ENCODE results near the gene MED14. TPM values are rescaled to one million over a fixed set of nuclear protein-coding genes. Genes with fewer than 3 reads are reported as not detected.

The MED14 gene
- total RNA-seq, 1 experiment from 2014 or later = 136 TPM

- no peak overlapping the region for H3K4ac ChIP-seq (ENCODE audit: low read depth, low read length)
- no peaks in the 10 kb centered on the region for H3K9me3 ChIP-seq (ENCODE audit: control insufficient read depth, low read depth, low read length)
- no peak overlapping the region for H2AFZ ChIP-seq (ENCODE audit: low read length)
- DNase-seq = no peak
- H3K79me1 ChIP-seq (ENCODE audit: insufficient read depth, low read depth, low read length, poor library complexity, severe bottlenecking) = no peaks in the 10 kb centered on the region
- no peak overlapping the region for H3K56ac ChIP-seq (ENCODE audit: insufficient read length, low read depth, low read length)
- H3K9ac ChIP-seq (ENCODE audit: extremely low read depth, insufficient read length, low read length) = no peak overlapping the region
- H4K5ac ChIP-seq (ENCODE audit: insufficient read length, low read depth, low read length) = no peak overlapping the region
- no peak overlapping the region for H4K8ac ChIP-seq (replicated peaks; ENCODE audit: insufficient read length, low read depth, low read length)
- H2BK15ac ChIP-seq (ENCODE audit: low read depth, low read length) = no peak overlapping the region
- Mint-ChIP-seq H3K36me3 (ENCODE audit: insufficient read depth in 1 of 3, low read depth in 3 of 3) (peaks cover 25 to 76% (median 59%) of the 10 kb centered on the region in 3 experiments), H3K4me3 (no peak overlapping the region), H3K9me3 (peaks cover 56 to 72% of the 10 kb centered on the region in 2 experiments), H3K27ac (no peak overlapping the region), H3K27me3 (ENCODE audit: low read depth) (peaks cover 2% of the 10 kb centered on the region; the same call in 1 of the 2 replicates), H3K4me1 (no peaks in the 10 kb centered on the region)
- H2BK5ac ChIP-seq (ENCODE audit: insufficient read length, low read length) = no peak overlapping the region
- no peaks in the 10 kb centered on the region for H4K20me1 ChIP-seq (ENCODE audit: control insufficient read depth, insufficient read depth, insufficient read length)
- H2AK5ac ChIP-seq (ENCODE audit: insufficient read length, low read length) = no peak overlapping the region
- H3T11ph ChIP-seq (ENCODE audit: low read length) = no peak overlapping the region
- WGBS (ENCODE audit: extremely low coverage, insufficient read length, low lambda C conversion rate) = no CpG with 5 or more reads among the region's 3 CpGs
- no peak overlapping the region for H3K18ac ChIP-seq (ENCODE audit: insufficient read length, low read depth, low read length)
- no peak overlapping the region for H3K27ac ChIP-seq (ENCODE audit: insufficient read length, low read depth, low read length)
- no peak overlapping the region for H2BK120ac ChIP-seq (ENCODE audit: low read depth, low read length, poor library complexity, severe bottlenecking)
- no peaks in the 10 kb centered on the region for H3K4me1 ChIP-seq (ENCODE audit: insufficient read depth, low read length)
- no peaks in the 10 kb centered on the region for H3K79me2 ChIP-seq (ENCODE audit: insufficient read depth, low read length)
- H2BK20ac ChIP-seq (ENCODE audit: low read depth, low read length, poor library complexity, severe bottlenecking) = no peak overlapping the region
- H3K4me2 ChIP-seq (ENCODE audit: insufficient read depth, insufficient read length, low read length) = no peak overlapping the region
- no peak overlapping the region for H3K14ac ChIP-seq (ENCODE audit: insufficient read depth, low read length)
- H3K27me3 ChIP-seq (ENCODE audit: insufficient read depth, low read length) = no peaks in the 10 kb centered on the region
- no peaks in the 10 kb centered on the region for H3K23me2 ChIP-seq (ENCODE audit: insufficient read length, low read depth, low read length, poor library complexity, severe bottlenecking)
- no peak overlapping the region for H2BK12ac ChIP-seq (ENCODE audit: insufficient read length, low read depth, low read length)
- TF ChIP-seq, protein P1, sequence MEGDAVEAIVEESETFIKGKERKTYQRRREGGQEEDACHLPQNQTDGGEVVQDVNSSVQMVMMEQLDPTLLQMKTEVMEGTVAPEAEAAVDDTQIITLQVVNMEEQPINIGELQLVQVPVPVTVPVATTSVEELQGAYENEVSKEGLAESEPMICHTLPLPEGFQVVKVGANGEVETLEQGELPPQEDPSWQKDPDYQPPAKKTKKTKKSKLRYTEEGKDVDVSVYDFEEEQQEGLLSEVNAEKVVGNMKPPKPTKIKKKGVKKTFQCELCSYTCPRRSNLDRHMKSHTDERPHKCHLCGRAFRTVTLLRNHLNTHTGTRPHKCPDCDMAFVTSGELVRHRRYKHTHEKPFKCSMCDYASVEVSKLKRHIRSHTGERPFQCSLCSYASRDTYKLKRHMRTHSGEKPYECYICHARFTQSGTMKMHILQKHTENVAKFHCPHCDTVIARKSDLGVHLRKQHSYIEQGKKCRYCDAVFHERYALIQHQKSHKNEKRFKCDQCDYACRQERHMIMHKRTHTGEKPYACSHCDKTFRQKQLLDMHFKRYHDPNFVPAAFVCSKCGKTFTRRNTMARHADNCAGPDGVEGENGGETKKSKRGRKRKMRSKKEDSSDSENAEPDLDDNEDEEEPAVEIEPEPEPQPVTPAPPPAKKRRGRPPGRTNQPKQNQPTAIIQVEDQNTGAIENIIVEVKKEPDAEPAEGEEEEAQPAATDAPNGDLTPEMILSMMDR (conservative IDR thresholded peaks at IDR 0.05) = no peak
- H4K91ac ChIP-seq (ENCODE audit: insufficient read length, low read depth, low read length) = no peak overlapping the region
- no peak overlapping the region for H3K23ac ChIP-seq (ENCODE audit: insufficient read length, low read depth, low read length)
These were observed 97.7 kb downstream of the MED14 start for GRCh38 chrX:40637687-40638086.

All from H9 (cell line).